22Rv1 (cell line): ENCODE data around the gene RPL3.

ENCODE experiments used
- H3K27ac ChIP-seq: fragments of 450-650 bp; 2 replicates; pipeline ENCODE4 v1.5.1; 2017
- ZFX ChIP-seq: fragments of 450-650 bp; IDR thresholded peaks from 2 replicates; pipeline ENCODE4 v1.6.1; 2017; ENCODE audit warnings: antibody characterized with exemption, borderline replicate concordance
- TF ChIP-seq, protein P1 (sequence below): fragments of 450-650 bp; IDR thresholded peaks from 2 replicates; pipeline ENCODE4 v1.5.1; 2017; ENCODE audit warnings: mild to moderate bottlenecking

RPL3 gene

DNA sequence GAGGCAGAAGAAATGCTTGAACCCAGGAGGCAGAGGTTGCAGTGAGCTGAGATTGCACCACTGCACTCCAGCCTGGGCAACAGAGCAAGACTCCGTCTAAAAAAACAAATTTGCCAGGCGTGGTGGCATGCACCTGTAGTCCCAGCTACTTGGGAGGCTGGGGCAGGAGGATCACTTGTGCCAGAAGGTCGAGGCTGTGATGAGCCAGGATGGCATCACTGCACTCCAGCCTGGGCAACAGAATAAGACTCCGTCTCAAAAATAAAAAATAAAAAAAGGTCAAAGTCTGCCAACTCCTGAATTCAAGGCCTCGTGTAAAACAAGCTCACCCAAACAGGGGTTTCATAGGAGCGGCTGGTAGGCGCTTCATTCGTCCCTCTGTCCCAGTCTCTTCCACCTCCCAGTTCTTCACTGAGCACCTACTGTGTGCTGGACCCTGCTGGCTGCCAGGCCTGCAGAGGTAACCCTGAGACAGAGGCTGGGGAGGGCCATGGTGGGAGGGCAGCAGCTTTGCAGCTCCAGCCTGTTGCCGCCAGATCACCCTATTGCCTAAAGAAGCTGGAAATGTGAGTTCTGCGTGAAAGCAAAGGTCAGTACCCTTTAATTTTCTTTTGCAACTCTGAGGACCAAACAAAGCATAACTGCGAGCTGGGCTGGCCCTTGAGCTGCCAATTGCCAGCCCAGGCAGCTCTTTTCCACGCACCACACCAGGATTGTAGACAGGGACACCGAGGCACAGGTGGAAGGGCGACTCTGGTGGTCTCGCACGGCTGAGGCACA, 15.3 kb downstream of the RPL3 start:
- TF ChIP-seq, protein P1, sequence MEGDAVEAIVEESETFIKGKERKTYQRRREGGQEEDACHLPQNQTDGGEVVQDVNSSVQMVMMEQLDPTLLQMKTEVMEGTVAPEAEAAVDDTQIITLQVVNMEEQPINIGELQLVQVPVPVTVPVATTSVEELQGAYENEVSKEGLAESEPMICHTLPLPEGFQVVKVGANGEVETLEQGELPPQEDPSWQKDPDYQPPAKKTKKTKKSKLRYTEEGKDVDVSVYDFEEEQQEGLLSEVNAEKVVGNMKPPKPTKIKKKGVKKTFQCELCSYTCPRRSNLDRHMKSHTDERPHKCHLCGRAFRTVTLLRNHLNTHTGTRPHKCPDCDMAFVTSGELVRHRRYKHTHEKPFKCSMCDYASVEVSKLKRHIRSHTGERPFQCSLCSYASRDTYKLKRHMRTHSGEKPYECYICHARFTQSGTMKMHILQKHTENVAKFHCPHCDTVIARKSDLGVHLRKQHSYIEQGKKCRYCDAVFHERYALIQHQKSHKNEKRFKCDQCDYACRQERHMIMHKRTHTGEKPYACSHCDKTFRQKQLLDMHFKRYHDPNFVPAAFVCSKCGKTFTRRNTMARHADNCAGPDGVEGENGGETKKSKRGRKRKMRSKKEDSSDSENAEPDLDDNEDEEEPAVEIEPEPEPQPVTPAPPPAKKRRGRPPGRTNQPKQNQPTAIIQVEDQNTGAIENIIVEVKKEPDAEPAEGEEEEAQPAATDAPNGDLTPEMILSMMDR = no peak
- no peak for TF ChIP-seq ZFX

DNA sequence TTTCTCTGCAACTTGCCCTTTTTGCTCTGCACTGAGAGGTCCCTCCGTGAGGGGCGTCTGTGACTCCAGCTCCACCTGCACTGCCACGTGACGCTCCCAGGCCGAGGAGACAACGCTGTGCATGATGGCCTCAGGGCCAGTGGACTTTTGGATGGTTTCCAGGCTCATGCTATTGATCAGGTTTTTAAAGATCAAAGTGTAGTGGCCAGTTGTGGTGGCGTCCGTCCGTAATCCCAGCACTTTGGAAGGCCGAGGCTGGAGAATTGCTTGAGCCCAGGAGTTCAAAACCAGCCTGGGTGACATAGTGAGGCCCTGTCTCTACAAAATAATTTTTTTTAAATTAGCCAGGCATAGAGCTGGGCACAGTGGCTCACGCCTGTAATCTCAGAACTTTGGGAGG, 16.1 kb downstream of the RPL3 start:
- no peak for TF ChIP-seq ZFX
- TF ChIP-seq, protein P1 = no peak
- H3K27ac ChIP-seq = no peak overlapping the region

More for the DNA sequence above, 15.3 kb downstream of the RPL3 start:
- H3K27ac ChIP-seq = no peak overlapping the region

DNA sequence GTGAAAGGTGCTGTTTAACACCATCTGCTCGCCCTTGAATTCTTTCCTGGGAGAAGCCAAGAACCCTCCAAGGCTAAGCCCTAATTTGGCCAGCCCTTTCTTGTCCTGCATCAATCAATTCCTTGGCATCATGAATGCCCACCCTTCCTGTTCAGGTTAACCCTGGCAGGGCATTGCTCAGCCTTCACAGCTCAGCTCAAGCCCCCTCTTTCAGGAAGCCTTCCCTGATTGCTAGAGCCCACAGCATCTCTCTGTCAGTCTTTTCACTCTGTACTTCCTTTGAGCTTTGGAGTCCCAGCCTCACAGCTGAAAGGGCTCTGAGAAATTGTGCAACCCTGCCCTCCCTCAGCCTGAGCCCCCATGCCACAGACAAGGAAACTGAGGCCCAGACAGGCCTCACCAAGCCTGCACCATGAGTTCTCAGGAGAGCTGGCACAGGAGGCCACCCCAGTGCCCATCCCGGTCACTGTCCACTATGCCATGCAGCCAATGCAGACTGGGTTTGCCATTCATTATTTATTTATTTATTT, 16.9 kb downstream of the RPL3 start:
- TF ChIP-seq, protein P1 = no peak
- no peak for TF ChIP-seq ZFX
- H3K27ac ChIP-seq = no peak overlapping the region

DNA sequence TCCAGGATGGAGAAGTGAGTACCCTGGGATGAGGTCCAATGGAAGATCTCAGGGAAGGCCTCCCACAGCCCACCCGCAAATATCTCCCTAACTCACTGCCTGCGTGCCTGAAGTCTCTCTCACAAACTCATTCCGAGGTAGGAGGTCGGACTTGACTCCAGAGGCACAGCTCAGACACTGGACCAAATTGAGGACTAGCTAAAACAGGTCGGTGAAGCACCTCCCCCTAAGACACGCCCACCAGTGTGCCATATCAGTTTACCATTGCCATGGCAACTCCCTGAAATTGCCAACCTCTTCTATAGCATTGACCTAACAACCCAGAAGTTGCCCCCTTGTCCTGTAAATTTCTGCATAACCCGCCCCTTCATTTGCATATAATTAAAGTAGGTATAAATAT, 17.5 kb downstream of the RPL3 start:
- H3K27ac ChIP-seq = no peak overlapping the region
- TF ChIP-seq ZFX = no peak
- TF ChIP-seq, protein P1 = no peak

DNA sequence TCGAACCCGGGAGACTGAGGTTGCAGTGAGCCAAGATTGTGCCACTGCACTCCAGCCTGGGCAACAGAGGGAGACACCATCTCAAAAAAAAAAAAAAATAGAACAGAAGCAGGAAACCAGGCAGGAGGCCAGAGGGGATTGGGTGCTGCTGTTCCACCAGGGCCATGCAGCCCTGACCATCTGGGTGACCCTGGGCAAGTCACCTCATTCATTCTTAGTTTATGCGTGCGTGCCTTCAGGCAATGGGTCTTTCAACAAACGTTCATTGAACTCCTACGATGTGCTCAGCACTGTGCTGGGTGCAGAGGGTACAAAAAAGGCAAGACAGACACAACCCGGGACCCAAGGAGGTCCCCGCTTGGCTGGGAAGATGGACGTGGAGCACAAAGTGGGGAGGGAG, 18.3 kb downstream of the RPL3 start:
- H3K27ac ChIP-seq = no peak overlapping the region
- TF ChIP-seq, protein P1 = no peak
- no peak for TF ChIP-seq ZFX

DNA sequence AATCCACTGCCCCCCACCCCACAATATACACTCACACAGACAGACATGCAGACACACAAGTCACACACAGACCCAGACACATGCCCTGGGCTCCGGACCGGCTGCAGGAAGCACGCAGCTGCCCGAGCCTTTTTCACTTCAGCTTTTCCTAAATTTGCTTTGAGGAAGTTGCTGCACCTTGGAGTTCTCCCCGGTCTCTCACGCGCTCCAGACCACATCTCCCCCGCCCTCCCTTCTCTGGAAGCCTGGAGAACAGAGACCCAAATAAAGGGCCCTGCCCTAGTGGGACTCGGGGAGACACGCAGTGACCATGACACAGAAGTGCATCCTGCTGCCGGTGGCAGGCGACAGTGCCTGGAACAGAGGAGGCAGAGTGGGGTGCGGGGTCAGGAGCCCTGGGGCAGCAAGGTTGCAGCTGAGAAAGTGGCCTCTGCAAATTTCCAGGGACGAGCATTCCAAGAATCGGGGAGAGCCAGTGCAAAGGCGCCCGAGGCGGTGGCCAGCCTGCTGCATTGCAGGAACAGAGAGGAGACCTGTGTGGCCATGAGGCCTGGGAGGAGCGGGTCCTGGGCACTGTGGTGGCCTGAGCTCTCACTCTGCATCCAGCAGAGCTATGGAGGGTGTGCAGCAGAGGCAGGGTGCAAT, 19.1 kb downstream of the RPL3 start:
- TF ChIP-seq, protein P1 = no peak
- no peak for TF ChIP-seq ZFX
- H3K27ac ChIP-seq = no peak overlapping the region

DNA sequence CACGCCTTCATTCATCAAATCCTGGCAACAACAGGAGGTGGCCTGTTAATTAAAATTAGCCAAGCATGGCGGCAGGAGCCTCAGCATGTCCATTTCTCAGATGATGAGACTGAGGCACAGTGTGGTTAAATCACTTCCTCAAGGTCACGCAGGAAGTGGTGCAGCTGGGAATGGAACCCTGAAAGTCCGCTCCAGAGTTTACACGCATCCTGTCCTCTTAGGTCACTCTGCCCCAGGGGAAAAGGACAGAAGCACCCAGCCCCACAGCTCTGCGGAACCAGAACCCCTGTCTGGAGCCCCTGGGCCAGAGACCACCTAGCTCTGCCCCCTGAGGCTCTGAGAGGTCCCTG, 19.6 kb downstream of the RPL3 start:
- H3K27ac ChIP-seq = no peak overlapping the region
- no peak for TF ChIP-seq ZFX
- TF ChIP-seq, protein P1 = no peak
